ENCODE results near the gene MGME1.

The MGME1 gene

GRCh38 chr20:17976305-17976704, 7.5 kb downstream of the MGME1 start:
- DNase-seq (ENCODE audit: low read depth) = no peak
- TF ChIP-seq, protein P1, sequence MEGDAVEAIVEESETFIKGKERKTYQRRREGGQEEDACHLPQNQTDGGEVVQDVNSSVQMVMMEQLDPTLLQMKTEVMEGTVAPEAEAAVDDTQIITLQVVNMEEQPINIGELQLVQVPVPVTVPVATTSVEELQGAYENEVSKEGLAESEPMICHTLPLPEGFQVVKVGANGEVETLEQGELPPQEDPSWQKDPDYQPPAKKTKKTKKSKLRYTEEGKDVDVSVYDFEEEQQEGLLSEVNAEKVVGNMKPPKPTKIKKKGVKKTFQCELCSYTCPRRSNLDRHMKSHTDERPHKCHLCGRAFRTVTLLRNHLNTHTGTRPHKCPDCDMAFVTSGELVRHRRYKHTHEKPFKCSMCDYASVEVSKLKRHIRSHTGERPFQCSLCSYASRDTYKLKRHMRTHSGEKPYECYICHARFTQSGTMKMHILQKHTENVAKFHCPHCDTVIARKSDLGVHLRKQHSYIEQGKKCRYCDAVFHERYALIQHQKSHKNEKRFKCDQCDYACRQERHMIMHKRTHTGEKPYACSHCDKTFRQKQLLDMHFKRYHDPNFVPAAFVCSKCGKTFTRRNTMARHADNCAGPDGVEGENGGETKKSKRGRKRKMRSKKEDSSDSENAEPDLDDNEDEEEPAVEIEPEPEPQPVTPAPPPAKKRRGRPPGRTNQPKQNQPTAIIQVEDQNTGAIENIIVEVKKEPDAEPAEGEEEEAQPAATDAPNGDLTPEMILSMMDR (IDR thresholded peaks at IDR 0.05; ENCODE audit: low read depth, low read length, missing control alignments) = no peak
- H3K4me3 ChIP-seq (ENCODE audit: low read depth, low read length) = no peak overlapping the region

DNA sequence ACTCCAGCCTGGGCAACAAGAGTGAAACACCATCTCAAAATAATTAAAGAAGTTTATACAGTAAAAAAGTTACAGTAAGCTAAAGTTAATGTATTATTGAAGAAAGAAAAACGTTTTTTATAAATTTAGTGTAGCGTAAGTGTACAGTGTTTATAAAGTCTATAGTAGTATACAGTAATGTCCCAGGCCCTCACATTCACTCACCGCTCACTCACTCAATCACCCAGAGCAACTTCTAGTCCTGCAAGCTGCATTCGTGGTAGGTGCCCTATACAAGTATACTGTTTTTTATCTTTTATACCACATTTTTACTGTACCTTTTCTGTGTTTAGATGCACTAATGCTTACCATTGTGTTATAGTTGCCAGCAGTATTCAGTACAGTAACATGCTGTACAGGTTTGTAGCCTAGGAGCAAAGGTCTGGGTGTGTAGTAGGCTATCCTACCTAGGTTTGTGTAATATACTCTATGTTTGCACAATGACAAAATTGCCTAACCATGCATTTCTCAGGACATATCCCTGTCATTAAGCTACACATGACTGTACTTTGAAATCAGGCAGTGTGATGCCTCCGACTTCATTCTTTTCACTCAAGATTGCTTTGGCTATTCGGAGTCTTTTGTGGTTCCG, 16.7 kb downstream of the MGME1 start:
- no peak for DNase-seq (ENCODE audit: low read depth)
- H3K4me3 ChIP-seq (ENCODE audit: low read depth, low read length) = no peak overlapping the region
- TF ChIP-seq, protein P1 (IDR thresholded peaks at IDR 0.05; ENCODE audit: low read depth, low read length, missing control alignments) = no peak

- TF ChIP-seq, protein P1 (IDR thresholded peaks at IDR 0.05; ENCODE audit: low read depth, low read length, missing control alignments) = no peak
- no peak overlapping the region for H3K4me3 ChIP-seq (ENCODE audit: low read depth, low read length)
- no peak for DNase-seq (ENCODE audit: low read depth)
These were observed 19.2 kb downstream of the MGME1 start for GRCh38 chr20:17987988-17988387.

DNA sequence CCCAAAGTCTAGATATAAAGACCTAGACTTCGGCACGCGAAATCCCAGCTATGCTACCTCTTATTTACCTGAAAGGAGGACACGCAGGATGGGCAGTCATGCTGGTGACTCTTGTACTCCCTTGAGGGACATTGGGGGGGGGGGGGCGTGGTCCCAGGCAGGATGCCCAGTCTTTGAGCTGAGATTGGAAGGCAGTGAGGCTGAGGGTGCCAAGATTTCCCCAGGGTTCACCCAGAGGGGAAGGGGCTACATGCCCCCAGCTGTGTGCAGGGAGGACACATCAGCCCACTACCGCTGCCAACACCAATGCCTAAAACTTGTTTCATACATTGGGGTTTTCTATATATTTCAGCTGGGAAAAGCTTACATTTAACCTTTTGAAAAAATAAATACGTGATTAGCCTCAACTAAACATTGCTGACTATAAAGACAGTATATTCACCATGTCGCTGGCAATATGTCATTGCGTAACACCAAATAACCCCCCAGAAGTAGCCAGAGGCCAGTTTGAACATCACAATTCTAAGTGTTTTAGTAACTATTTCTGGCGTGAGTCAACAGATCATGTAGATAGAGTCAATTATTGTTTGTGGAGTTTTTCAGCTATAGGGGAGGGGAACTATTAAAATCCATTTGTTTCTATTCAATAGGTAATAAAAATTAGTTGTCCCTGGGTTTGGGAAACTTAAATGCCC, 21.6 kb downstream of the MGME1 start:
- TF ChIP-seq, protein P1 (IDR thresholded peaks at IDR 0.05; ENCODE audit: low read depth, low read length, missing control alignments) = no peak
- H3K4me3 ChIP-seq (ENCODE audit: low read depth, low read length) = no peak overlapping the region
- no peak for DNase-seq (ENCODE audit: low read depth)

- TF ChIP-seq, protein P1 (IDR thresholded peaks at IDR 0.05; ENCODE audit: low read depth, low read length, missing control alignments) = no peak
- no peak for DNase-seq (ENCODE audit: low read depth)
- H3K4me3 ChIP-seq (ENCODE audit: low read depth, low read length) = no peak overlapping the region
These were observed 23.4 kb downstream of the MGME1 start for GRCh38 chr20:17992224-17992637.

- H3K4me3 ChIP-seq (ENCODE audit: low read depth, low read length) = no peak overlapping the region
- TF ChIP-seq, protein P1 (IDR thresholded peaks at IDR 0.05; ENCODE audit: low read depth, low read length, missing control alignments) = no peak
- DNase-seq (ENCODE audit: low read depth) = no peak
These were observed 24.2 kb downstream of the MGME1 start for GRCh38 chr20:17992847-17993513.

Data from GM12864 (cell line).